Endodermal cell (in vitro differentiated cells): ENCODE results near the gene ZSCAN30. TPM values are rescaled to one million over a fixed set of nuclear protein-coding genes. Genes with fewer than 3 reads are reported as not detected.

Source experiments
- DNase-seq: peaks from one replicate; pipeline ENCODE4 v3.0.0-alpha.2; 2017
- H3K27ac ChIP-seq: 2 replicates; pipeline ENCODE4 v1.5.1; 2013; ENCODE audit warnings: mild to moderate bottlenecking, low read depth, low read length, moderate library complexity
- H3K27me3 ChIP-seq: 2 replicates; pipeline ENCODE4 v1.6.1; 2013; ENCODE audit warnings: mild to moderate bottlenecking, low read length, moderate library complexity; ENCODE audit not compliant: insufficient read depth, control insufficient read depth, poor library complexity, severe bottlenecking
- H3K36me3 ChIP-seq: 2 replicates; pipeline ENCODE4 v1.7.0; 2013; ENCODE audit warnings: mild to moderate bottlenecking, low read length, moderate library complexity; ENCODE audit not compliant: control insufficient read depth, insufficient read depth
- H3K4me1 ChIP-seq: one replicate; pipeline ENCODE4 v1.7.0; 2013; ENCODE audit warnings: low read length; ENCODE audit not compliant: control insufficient read depth, insufficient read depth
- H3K4me3 ChIP-seq: 2 replicates; pipeline ENCODE4 v1.5.1; 2013; ENCODE audit warnings: mild to moderate bottlenecking, low read length, moderate library complexity
- H3K9ac ChIP-seq: 2 replicates; pipeline ENCODE4 v1.6.1; 2013; ENCODE audit warnings: mild to moderate bottlenecking, low read length, moderate library complexity; ENCODE audit not compliant: poor library complexity, severe bottlenecking; ENCODE audit errors: extremely low read depth
- H3K9me3 ChIP-seq: 2 replicates; pipeline ENCODE4 v1.6.1; 2013; ENCODE audit warnings: mild to moderate bottlenecking, low read length, moderate library complexity; ENCODE audit not compliant: control insufficient read depth
- H3K27ac Mint-ChIP-seq: 2 replicates; pipeline ENCODE4 v1.8.0; 2020; ENCODE audit warnings: mixed read lengths
- H3K27me3 Mint-ChIP-seq: 2 replicates; pipeline ENCODE4 v1.8.0; 2021; ENCODE audit warnings: mild to moderate bottlenecking, mixed read lengths; ENCODE audit not compliant: insufficient read depth
- H3K36me3 Mint-ChIP-seq: 2 replicates; pipeline ENCODE4 v1.8.0; 2020; ENCODE audit warnings: low read depth, mixed read lengths
- H3K4me1 Mint-ChIP-seq: 2 replicates; pipeline ENCODE4 v1.8.0; 2020; ENCODE audit warnings: mixed read lengths
- H3K4me3 Mint-ChIP-seq: 2 replicates; pipeline ENCODE4 v1.8.0; 2020; ENCODE audit warnings: mild to moderate bottlenecking, moderate library complexity, mixed read lengths
- H3K9me3 Mint-ChIP-seq: 2 replicates; pipeline ENCODE4 v1.8.0; 2020; ENCODE audit warnings: mild to moderate bottlenecking, mixed read lengths
- WGBS, 2 experiments: methylation state at CpG; one replicate each; pipeline versions ENCODE4 v1.1.5 to v1.1.7; 2013; ENCODE audit warnings: missing lambda C conversion rate in 2 of 2, mixed read lengths in 1 of 2; ENCODE audit not compliant: insufficient coverage in 1 of 2, insufficient read length in 1 of 2; 5-methylcytosine and 5-hydroxymethylcytosine counted together
- total RNA-seq, 2 donors: library from RNA; stranded (reverse); fragmentation: NEBNext Ultra II Directional in 1 of 2; extraction: Animal tissue kit (Norgen Biotek cat#: 25700) in 1 of 2; gene quantifications; 2 replicates in 1 of 2; 3 replicates in 1 of 2; pipeline ENCODE4 v1.2.1, GENCODE V29; 2021
- TF ChIP-seq, protein P1 (sequence below): fragments of 200-600 bp; sonication (generic); conservative IDR thresholded peaks from 2 replicates; pipeline ENCODE4 v1.5.0; 2021; ENCODE audit warnings: antibody characterized with exemption, mild to moderate bottlenecking

ZSCAN30 gene
- total RNA-seq, 2 donors from 2014 or later, result 20.1 to 29.6 TPM

- H3K27me3 ChIP-seq, result no peaks in the 10 kb centered on the region
- TF ChIP-seq, protein P1, sequence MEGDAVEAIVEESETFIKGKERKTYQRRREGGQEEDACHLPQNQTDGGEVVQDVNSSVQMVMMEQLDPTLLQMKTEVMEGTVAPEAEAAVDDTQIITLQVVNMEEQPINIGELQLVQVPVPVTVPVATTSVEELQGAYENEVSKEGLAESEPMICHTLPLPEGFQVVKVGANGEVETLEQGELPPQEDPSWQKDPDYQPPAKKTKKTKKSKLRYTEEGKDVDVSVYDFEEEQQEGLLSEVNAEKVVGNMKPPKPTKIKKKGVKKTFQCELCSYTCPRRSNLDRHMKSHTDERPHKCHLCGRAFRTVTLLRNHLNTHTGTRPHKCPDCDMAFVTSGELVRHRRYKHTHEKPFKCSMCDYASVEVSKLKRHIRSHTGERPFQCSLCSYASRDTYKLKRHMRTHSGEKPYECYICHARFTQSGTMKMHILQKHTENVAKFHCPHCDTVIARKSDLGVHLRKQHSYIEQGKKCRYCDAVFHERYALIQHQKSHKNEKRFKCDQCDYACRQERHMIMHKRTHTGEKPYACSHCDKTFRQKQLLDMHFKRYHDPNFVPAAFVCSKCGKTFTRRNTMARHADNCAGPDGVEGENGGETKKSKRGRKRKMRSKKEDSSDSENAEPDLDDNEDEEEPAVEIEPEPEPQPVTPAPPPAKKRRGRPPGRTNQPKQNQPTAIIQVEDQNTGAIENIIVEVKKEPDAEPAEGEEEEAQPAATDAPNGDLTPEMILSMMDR, result no peak
- H3K9ac ChIP-seq, result no peak overlapping the region
- H3K27me3 Mint-ChIP-seq, result no peaks in the 10 kb centered on the region
- peaks cover 37% of the 10 kb centered on the region for H3K9me3 ChIP-seq
- no peaks in the 10 kb centered on the region for H3K4me1 ChIP-seq
- 91 to 94% methylated on average over 2 to 3 of the region's 3 CpGs for WGBS, 2 experiments
- no peak for DNase-seq
- H3K4me3 ChIP-seq, result no peak overlapping the region
- no peak overlapping the region for H3K27ac Mint-ChIP-seq
- H3K36me3 Mint-ChIP-seq, result peaks cover 80% of the 10 kb centered on the region
- no peaks in the 10 kb centered on the region for H3K4me1 Mint-ChIP-seq
- no peak overlapping the region for H3K4me3 Mint-ChIP-seq
- peaks cover 28% of the 10 kb centered on the region for H3K9me3 Mint-ChIP-seq
- H3K27ac ChIP-seq, result no peak overlapping the region
- H3K36me3 ChIP-seq, result peaks cover 44% of the 10 kb centered on the region
These were observed 33.1 kb downstream of the ZSCAN30 start for GRCh38 chr18:35256947-35257346.

GRCh38 chr18:35253655-35254287 is 36.3 kb downstream of the ZSCAN30 start:
- 83 to 94% methylated on average over 2 to 4 of the region's 4 CpGs for WGBS, 2 experiments

DNA sequence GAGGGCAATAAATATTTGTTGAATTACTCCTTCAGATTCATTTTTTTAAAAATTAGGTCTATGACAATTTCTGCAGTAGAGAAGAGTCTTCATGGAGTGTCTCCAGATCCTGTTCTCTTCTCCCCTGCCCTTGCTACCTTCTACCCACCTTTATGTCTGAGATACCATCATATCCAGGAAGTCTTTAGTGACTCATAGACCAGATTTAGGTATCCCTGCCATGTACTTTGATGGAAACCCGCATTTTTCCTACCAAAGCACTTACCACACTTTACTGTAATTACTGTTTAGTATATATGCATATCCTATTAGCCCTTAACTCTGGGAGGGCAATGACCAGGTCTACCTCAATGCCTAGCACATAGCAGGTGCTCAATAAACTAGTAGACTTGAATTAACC is 37.6 kb downstream of the ZSCAN30 start:
- no peak overlapping the region for H3K27ac ChIP-seq
- 91% methylated on average over 1 of the region's 1 CpG; no CpG with 5 or more reads in 1 of the 2 experiments for WGBS, 2 experiments
- DNase-seq, result no peak
- peaks cover 84% of the 10 kb centered on the region for H3K36me3 Mint-ChIP-seq
- H3K9me3 ChIP-seq, result peaks cover 74% of the 10 kb centered on the region
- TF ChIP-seq, protein P1, result no peak
- H3K4me1 Mint-ChIP-seq, result no peaks in the 10 kb centered on the region
- H3K27me3 ChIP-seq, result no peaks in the 10 kb centered on the region
- no peak overlapping the region for H3K27ac Mint-ChIP-seq
- peaks cover 71% of the 10 kb centered on the region for H3K36me3 ChIP-seq
- H3K9ac ChIP-seq, result no peak overlapping the region
- no peaks in the 10 kb centered on the region for H3K27me3 Mint-ChIP-seq
- H3K9me3 Mint-ChIP-seq, result peaks cover 41% of the 10 kb centered on the region
- H3K4me3 ChIP-seq, result peak overlapping the region; percentile 41
- no peak overlapping the region for H3K4me3 Mint-ChIP-seq
- no peaks in the 10 kb centered on the region for H3K4me1 ChIP-seq

More at GRCh38 chr18:35253655-35254287, 36.3 kb downstream of the ZSCAN30 start:
- H3K4me3 ChIP-seq, result no peak overlapping the region
- Mint-ChIP-seq H3K4me3 (no peak overlapping the region), H3K4me1 (no peaks in the 10 kb centered on the region), H3K27me3 (no peaks in the 10 kb centered on the region), H3K36me3 (peaks cover 81% of the 10 kb centered on the region), H3K9me3 (peaks cover 41% of the 10 kb centered on the region), H3K27ac (no peak overlapping the region)
- no peak for DNase-seq
- H3K36me3 ChIP-seq, result peaks cover 61% of the 10 kb centered on the region
- H3K27ac ChIP-seq, result no peak overlapping the region
- H3K9me3 ChIP-seq, result peaks cover 63% of the 10 kb centered on the region
- no peak overlapping the region for H3K9ac ChIP-seq
- no peaks in the 10 kb centered on the region for H3K27me3 ChIP-seq
- H3K4me1 ChIP-seq, result no peaks in the 10 kb centered on the region
- TF ChIP-seq, protein P1, result no peak
